Transverse colon (tissue), 4 donors: Measurements from ENCODE around the gene IPO11. TPM values are rescaled to one million over a fixed set of nuclear protein-coding genes. Genes with fewer than 3 reads are reported as not detected.

ENCODE experiments used
- DNase-seq: peaks from one replicate; pipeline ENCODE4 v3.0.0-alpha.2; 2019
- H3K27ac ChIP-seq, 4 donors: fragments of 200-600 bp; sonication (generic); 2 replicates each; pipeline ENCODE4 v1.5.1; 2016 to 2018; ENCODE audit warnings: inconsistent platforms in 4 of 4
- H3K27me3 ChIP-seq: fragments of 200-600 bp; sonication (generic); 2 replicates; pipeline ENCODE4 v1.5.1; 2017; ENCODE audit warnings: inconsistent platforms
- H3K36me3 ChIP-seq, 4 donors: fragments of 200-600 bp; sonication (generic); 2 replicates each; pipeline ENCODE4 v1.5.1; 2017 to 2019; ENCODE audit warnings: inconsistent platforms in 4 of 4
- H3K4me1 ChIP-seq, 4 donors: fragments of 200-600 bp; sonication (generic); 2 replicates each; pipeline ENCODE4 v1.5.1; 2017 to 2020; ENCODE audit warnings: inconsistent platforms in 4 of 4
- H3K4me3 ChIP-seq, 4 donors: fragments of 200-600 bp; sonication (generic); 1 replicate in 1 of 4; 2 replicates in 3 of 4; pipeline versions ENCODE4 v1.5.1 to v1.6.1; 2017 to 2019; ENCODE audit warnings: inconsistent platforms in 4 of 4
- H3K9me3 ChIP-seq, 2 donors: fragments of 200-600 bp; sonication (generic); 2 replicates each; pipeline ENCODE4 v1.5.1; 2017 to 2019; ENCODE audit warnings: inconsistent platforms in 2 of 2
- EP300 ChIP-seq: sonication (generic); formaldehyde crosslinking; IDR thresholded peaks from one replicate; pipeline ENCODE4 v1.6.1; 2017; ENCODE audit warnings: antibody characterized with exemption, low read depth
- POLR2A ChIP-seq: fragments of 450-650 bp; IDR thresholded peaks from one replicate; pipeline ENCODE4 v1.6.1; 2016; ENCODE audit warnings: antibody characterized with exemption, mild to moderate bottlenecking, moderate library complexity
- POLR2AphosphoS5 ChIP-seq, 3 donors: sonication (generic); formaldehyde crosslinking; IDR thresholded peaks; one replicate each; pipeline ENCODE4 v1.6.1; 2016; ENCODE audit warnings: antibody characterized with exemption in 3 of 3
- WGBS, 2 donors: methylation state at CpG; one replicate each; pipeline ENCODE4 v1.1.5; 2018; ENCODE audit warnings: low coverage in 1 of 2; 5-methylcytosine and 5-hydroxymethylcytosine counted together
- in situ Hi-C, 4 donors: fragments of 200-750 bp; cut with MboI; loops; one replicate each; pipeline versions ENCODE4 v1.15.0 to v1.15.1; 2017; ENCODE audit warnings: low sequenced_read_pairs in 3 of 4, low pct_ligation_motif_present in 1 of 4, low pct_unique_long_range_greater_than_20kb in 1 of 4
- intact Hi-C: fragments of 100-400 bp; cut with DNase I; formaldehyde crosslinking; loops from one replicate; pipeline ENCODE4 v1.15.1; 2023; ENCODE audit warnings: low total_unique reads
- total RNA-seq, 4 donors: library from RNA; depleted of rRNA; stranded (reverse); fragments of >200 nt; gene quantifications; one replicate each; pipeline ENCODE4 v1.1.0, GENCODE V29; 2016
- TF ChIP-seq, protein P1 (sequence below), 5 experiments: fragments of 200-600 bp in 3 of 5; fragments of 450-650 bp in 2 of 5; sonication (generic) in 3 of 5; IDR thresholded peaks; 1 replicate in 2 of 5; 2 replicates in 3 of 5; pipeline ENCODE4 v1.5.1; 2016 to 2017; ENCODE audit warnings: antibody characterized with exemption in 5 of 5, inconsistent platforms in 3 of 5, mild to moderate bottlenecking in 2 of 5, moderate library complexity in 1 of 5

IPO11 gene
- total RNA-seq, 4 donors from 2014 or later = 6.4 to 37.8 (median 16.3) TPM

DNA sequence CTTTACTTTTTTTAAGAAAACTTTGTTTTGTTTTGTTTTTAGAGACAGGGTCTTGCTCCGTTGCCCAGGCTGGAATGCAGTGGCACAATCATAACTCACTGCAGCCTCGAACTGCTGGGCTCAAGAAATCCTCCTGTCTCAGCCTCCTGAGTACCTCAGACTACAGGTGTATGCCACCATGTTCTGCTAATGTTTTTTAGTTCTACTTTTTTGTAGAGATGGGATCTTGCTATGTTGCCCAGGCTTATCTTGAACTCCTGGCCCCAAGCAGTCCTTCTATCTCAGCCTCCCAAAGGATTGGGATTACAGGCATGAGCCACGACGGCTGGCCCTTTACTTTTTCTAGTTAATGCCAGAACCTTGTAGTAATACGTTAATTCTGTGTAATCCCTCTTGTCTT, 36.0 kb downstream of the IPO11 start:
- Histone ChIP-seq H3K9me3 (no peaks in the 10 kb centered on the region), H3K4me1 (peaks cover 0 to 3% (median 0%) of the 10 kb centered on the region in 4 donors), H3K27ac (no peak overlapping the region), H3K36me3 (peaks cover 0 to 9% (median 0%) of the 10 kb centered on the region in 4 donors), H3K4me3 (no peak overlapping the region), H3K27me3 (no peaks in the 10 kb centered on the region)
- intact Hi-C loops (no loop called here), in situ Hi-C loops (loop anchor here in 1 of 4 donors (10.0 kb wide), 1 partner anchor 336 kb away; no protein-coding TSS in a partner anchor)
- 96 to 97% methylated on average over 5 of the region's 5 CpGs for WGBS, 2 donors
- TF ChIP-seq EP300 (no peak), POLR2A (no peak), POLR2AphosphoS5 (IDR thresholded peaks at IDR 0.05) (no peak)
- TF ChIP-seq, protein P1, sequence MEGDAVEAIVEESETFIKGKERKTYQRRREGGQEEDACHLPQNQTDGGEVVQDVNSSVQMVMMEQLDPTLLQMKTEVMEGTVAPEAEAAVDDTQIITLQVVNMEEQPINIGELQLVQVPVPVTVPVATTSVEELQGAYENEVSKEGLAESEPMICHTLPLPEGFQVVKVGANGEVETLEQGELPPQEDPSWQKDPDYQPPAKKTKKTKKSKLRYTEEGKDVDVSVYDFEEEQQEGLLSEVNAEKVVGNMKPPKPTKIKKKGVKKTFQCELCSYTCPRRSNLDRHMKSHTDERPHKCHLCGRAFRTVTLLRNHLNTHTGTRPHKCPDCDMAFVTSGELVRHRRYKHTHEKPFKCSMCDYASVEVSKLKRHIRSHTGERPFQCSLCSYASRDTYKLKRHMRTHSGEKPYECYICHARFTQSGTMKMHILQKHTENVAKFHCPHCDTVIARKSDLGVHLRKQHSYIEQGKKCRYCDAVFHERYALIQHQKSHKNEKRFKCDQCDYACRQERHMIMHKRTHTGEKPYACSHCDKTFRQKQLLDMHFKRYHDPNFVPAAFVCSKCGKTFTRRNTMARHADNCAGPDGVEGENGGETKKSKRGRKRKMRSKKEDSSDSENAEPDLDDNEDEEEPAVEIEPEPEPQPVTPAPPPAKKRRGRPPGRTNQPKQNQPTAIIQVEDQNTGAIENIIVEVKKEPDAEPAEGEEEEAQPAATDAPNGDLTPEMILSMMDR (IDR thresholded peaks at IDR 0.05) = no peak
- no peak for DNase-seq

DNA sequence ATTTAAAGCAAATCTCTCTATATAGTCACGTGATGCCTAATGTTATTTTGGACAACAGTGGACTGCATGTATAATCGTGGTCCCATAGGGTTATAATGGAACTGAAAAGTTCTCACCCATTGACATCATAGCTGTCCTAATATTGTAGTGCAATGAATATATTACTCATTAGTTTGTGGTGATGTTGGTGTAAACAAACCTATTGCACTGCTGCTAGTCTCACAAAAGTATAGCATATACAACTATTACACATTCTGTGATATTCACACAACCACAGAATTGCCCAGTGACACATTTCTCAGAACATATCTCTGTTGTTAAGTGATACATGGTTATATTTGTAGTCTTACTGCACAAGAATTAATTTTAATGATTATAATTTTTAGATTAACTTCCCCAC, 37.7 kb downstream of the IPO11 start:
- H3K9me3 ChIP-seq = no peaks in the 10 kb centered on the region
- intact Hi-C loops = loop anchor here (10.0 kb wide), 1 partner anchor 335 kb away; no protein-coding TSS in a partner anchor
- TF ChIP-seq, protein P1 (IDR thresholded peaks at IDR 0.05) = no peak
- TF ChIP-seq EP300 (no peak), POLR2A (no peak), POLR2AphosphoS5 (IDR thresholded peaks at IDR 0.05) (no peak)
- in situ Hi-C loops = loop anchor here in 3 of 4 donors (10.0 to 25.0 kb wide), 3 partner anchors 325 to 337 kb away; no protein-coding TSS in a partner anchor
- H3K36me3 ChIP-seq = peaks cover 0 to 9% (median 2%) of the 10 kb centered on the region in 4 donors
- no peak for DNase-seq
- no peak overlapping the region for H3K27ac ChIP-seq
- peaks cover 0 to 3% (median 0%) of the 10 kb centered on the region in 4 donors for H3K4me1 ChIP-seq
- 88 to 90% methylated on average over 2 of the region's 2 CpGs for WGBS, 2 donors
- H3K4me3 ChIP-seq = no peak overlapping the region
- no peaks in the 10 kb centered on the region for H3K27me3 ChIP-seq

DNA sequence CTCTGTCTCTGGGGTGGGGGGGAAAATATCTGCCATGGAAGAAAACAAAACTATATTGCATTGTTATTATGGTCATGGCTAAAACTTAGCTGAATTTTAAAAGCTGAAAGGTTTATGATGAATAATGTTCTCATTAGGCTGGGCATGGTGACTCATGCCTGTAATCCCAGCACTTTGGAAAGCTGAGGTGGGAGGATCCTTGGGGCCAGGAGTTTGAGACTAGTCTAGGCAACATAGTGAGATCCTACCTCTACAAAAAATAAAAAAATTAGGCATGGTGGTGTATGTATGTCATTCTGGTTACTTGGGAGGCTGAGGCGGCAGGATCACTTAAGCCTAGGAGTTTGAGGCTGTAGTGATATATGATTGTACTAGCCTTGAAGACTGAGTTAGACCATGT, 44.5 kb downstream of the IPO11 start:
- intact Hi-C loops = loop anchor here (10.0 kb wide), 1 partner anchor 328 kb away; no protein-coding TSS in a partner anchor
- in situ Hi-C loops = loop anchor here in 3 of 4 donors (10.0 to 25.0 kb wide), 3 partner anchors 318 to 330 kb away; no protein-coding TSS in a partner anchor
- H3K4me1 ChIP-seq = no peaks in the 10 kb centered on the region
- DNase-seq = no peak
- H3K4me3 ChIP-seq = no peak overlapping the region
- WGBS, 2 donors = 97 to 100% methylated on average over 1 of the region's 1 CpG
- H3K27me3 ChIP-seq = no peaks in the 10 kb centered on the region
- TF ChIP-seq, protein P1 (IDR thresholded peaks at IDR 0.05) = no peak
- no peak for TF ChIP-seq POLR2AphosphoS5 (IDR thresholded peaks at IDR 0.05)
- TF ChIP-seq EP300 = no peak
- TF ChIP-seq POLR2A = no peak
- H3K36me3 ChIP-seq = peaks cover 0 to 4% (median 1%) of the 10 kb centered on the region in 4 donors
- no peak overlapping the region for H3K27ac ChIP-seq
- H3K9me3 ChIP-seq = no peaks in the 10 kb centered on the region

DNA sequence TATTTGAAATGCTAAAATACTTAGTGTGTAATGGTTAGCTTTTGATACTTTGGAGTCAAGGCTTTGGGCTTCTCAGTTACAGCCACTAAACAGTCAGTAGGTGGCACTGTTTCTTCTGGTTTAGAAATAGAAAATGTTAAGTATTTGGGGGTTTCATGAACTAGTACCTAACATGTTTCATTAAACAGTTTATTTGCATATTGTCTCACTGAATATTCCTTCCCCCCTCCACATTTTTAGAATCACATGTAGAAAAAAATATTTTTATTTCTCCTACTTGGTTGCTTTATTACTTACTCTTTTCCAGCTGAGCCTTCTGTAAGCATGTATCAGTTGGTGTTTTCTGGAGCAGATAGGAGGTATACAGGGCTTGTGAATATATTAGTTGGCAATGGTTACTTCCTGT, 48.0 kb downstream of the IPO11 start:
- no peaks in the 10 kb centered on the region for H3K27me3 ChIP-seq
- H3K27ac ChIP-seq = no peak overlapping the region
- no peak overlapping the region for H3K4me3 ChIP-seq
- no peaks in the 10 kb centered on the region for H3K4me1 ChIP-seq
- no peaks in the 10 kb centered on the region for H3K9me3 ChIP-seq
- in situ Hi-C loops (loop anchor here in 1 of 4 donors (25.0 kb wide), 1 partner anchor 327 kb away; no protein-coding TSS in a partner anchor), intact Hi-C loops (no loop called here)
- DNase-seq = no peak
- no peak for TF ChIP-seq POLR2AphosphoS5 (IDR thresholded peaks at IDR 0.05)
- TF ChIP-seq, protein P1 (IDR thresholded peaks at IDR 0.05) = peak; percentile 50 to 74 (median 62)
- no peaks in the 10 kb centered on the region for H3K36me3 ChIP-seq
